T-helper 17 cell (primary cell): ENCODE measurements around the gene FADS2. TPM values are rescaled to one million over a fixed set of nuclear protein-coding genes. Genes with fewer than 3 reads are reported as not detected.

Source experiments
- ATAC-seq: fragments of 150-1000 bp; cut with Tn5 transposase; 2 replicates; pipeline ENCODE4 v1.10.0; 2021; ENCODE audit warnings: mild to moderate bottlenecking, moderate library complexity
- DNase-seq, 3 donors: peaks; one replicate each; pipeline versions ENCODE4 v3.0.0 to v3.0.0-alpha.2; 2020 to 2021
- H3K9me3 ChIP-seq: one replicate; pipeline ENCODE4 v1.7.0; 2013; ENCODE audit warnings: low read length, mild to moderate bottlenecking; ENCODE audit not compliant: control insufficient read depth, poor library complexity, severe bottlenecking
- H3K27ac Mint-ChIP-seq: one replicate; pipeline ENCODE4 v1.8.0; 2022; ENCODE audit warnings: mild to moderate bottlenecking, moderate library complexity, mixed read lengths
- H3K27me3 Mint-ChIP-seq: one replicate; pipeline ENCODE4 v1.8.0; 2022; ENCODE audit warnings: mixed read lengths
- H3K36me3 Mint-ChIP-seq: one replicate; pipeline ENCODE4 v1.8.0; 2022; ENCODE audit warnings: low read depth, mixed read lengths
- H3K4me1 Mint-ChIP-seq: one replicate; pipeline ENCODE4 v1.8.0; 2022; ENCODE audit warnings: mild to moderate bottlenecking, mixed read lengths
- H3K4me3 Mint-ChIP-seq: one replicate; pipeline ENCODE4 v1.8.0; 2022; ENCODE audit warnings: mild to moderate bottlenecking, moderate library complexity, mixed read lengths
- total RNA-seq, 4 donors: library from RNA in 2 of 4; stranded (reverse) in 2 of 4; gene quantifications; one replicate each; pipeline ENCODE4 v1.2.3 and lab custom pipeline; 2022 to 2026

The FADS2 gene
- total RNA-seq, 2 donors from 2014 or later = 5.2 to 15.7 TPM

DNA sequence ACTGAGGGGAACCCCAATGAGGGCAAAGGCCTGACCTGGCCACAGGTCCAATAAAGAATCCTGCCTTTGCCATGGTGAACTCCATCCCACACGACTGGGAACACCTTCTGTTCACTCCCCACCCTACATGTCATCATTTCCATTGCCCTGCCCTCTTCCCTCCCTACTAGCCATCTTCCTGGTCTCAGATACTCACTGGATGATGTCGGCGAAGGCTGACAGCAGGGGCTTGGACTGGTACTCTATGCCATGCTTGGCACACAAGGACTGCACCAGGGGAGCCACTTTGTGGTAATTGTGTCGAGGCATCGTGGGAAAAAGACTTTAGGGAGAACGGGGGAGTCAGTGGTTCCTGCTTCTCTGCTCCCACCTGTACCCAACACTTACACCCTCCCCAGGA lies 25.5 kb upstream of the FADS2 start:
- ATAC-seq (no peak), DNase-seq (no peak)
- no peaks in the 10 kb centered on the region for H3K9me3 ChIP-seq
- Mint-ChIP-seq H3K27me3 (no peaks in the 10 kb centered on the region), H3K4me3 (no peak overlapping the region), H3K36me3 (peaks cover 5% of the 10 kb centered on the region), H3K4me1 (peaks cover 9% of the 10 kb centered on the region), H3K27ac (no peak overlapping the region)

- Mint-ChIP-seq H3K27me3 (no peaks in the 10 kb centered on the region), H3K27ac (peak overlapping the region; percentile 32), H3K4me3 (no peak overlapping the region), H3K36me3 (peaks cover 9% of the 10 kb centered on the region), H3K4me1 (peaks cover 9% of the 10 kb centered on the region)
- no peak for ATAC-seq
- H3K9me3 ChIP-seq = no peaks in the 10 kb centered on the region
- DNase-seq = no peak
Observed at GRCh38 chr11:61803889-61804647, 24.0 kb upstream of the FADS2 start.

DNA sequence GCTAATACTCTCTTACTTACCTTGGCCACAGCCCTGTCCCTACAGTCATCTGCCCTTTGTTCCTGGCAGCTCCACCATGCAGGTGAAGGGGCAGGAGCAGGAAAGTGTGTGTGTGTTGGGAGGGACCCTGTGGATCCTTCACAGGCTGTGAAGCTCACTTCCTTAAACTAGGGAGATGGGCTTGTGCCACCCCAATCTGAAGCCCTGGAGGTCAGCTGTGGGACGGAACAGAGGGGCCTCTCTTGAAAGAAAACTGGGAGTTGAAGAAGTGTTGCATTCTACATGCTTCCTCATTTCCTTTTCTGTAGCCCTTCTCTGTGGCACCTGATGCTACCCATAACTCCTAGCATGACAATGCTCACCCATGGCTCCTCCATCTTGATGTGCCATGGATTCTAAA lies 23.0 kb upstream of the FADS2 start:
- no peaks in the 10 kb centered on the region for H3K27me3 Mint-ChIP-seq
- DNase-seq (no peak), ATAC-seq (no peak)
- H3K36me3 Mint-ChIP-seq = peaks cover 9% of the 10 kb centered on the region
- H3K9me3 ChIP-seq = no peaks in the 10 kb centered on the region
- H3K4me3 Mint-ChIP-seq = no peak overlapping the region
- H3K27ac Mint-ChIP-seq = peak overlapping the region; percentile 32
- H3K4me1 Mint-ChIP-seq = peaks cover 9% of the 10 kb centered on the region

GRCh38 chr11:61806785-61807184 lies 21.3 kb upstream of the FADS2 start:
- peaks cover 7% of the 10 kb centered on the region for H3K4me1 Mint-ChIP-seq
- H3K27me3 Mint-ChIP-seq = no peaks in the 10 kb centered on the region
- DNase-seq (no peak), ATAC-seq (no peak)
- H3K4me3 Mint-ChIP-seq = no peak overlapping the region
- no peaks in the 10 kb centered on the region for H3K9me3 ChIP-seq
- H3K36me3 Mint-ChIP-seq = peaks cover 9% of the 10 kb centered on the region
- H3K27ac Mint-ChIP-seq = no peak overlapping the region

- no peaks in the 10 kb centered on the region for H3K9me3 ChIP-seq
- no peak overlapping the region for H3K4me3 Mint-ChIP-seq
- H3K36me3 Mint-ChIP-seq = peaks cover 4% of the 10 kb centered on the region
- H3K4me1 Mint-ChIP-seq = peaks cover 12% of the 10 kb centered on the region
- H3K27ac Mint-ChIP-seq = no peak overlapping the region
- no peak for ATAC-seq
- DNase-seq = no peak
- peaks cover 4% of the 10 kb centered on the region for H3K27me3 Mint-ChIP-seq
Observed at GRCh38 chr11:61810671-61811175, 17.4 kb upstream of the FADS2 start.

GRCh38 chr11:61811831-61812230 lies 16.3 kb upstream of the FADS2 start:
- H3K36me3 Mint-ChIP-seq = peaks cover 4% of the 10 kb centered on the region
- DNase-seq (no peak), ATAC-seq (no peak)
- H3K27me3 Mint-ChIP-seq = peaks cover 4% of the 10 kb centered on the region
- H3K4me1 Mint-ChIP-seq = peaks cover 17% of the 10 kb centered on the region
- no peak overlapping the region for H3K27ac Mint-ChIP-seq
- peak overlapping the region; percentile 19 for H3K4me3 Mint-ChIP-seq
- no peaks in the 10 kb centered on the region for H3K9me3 ChIP-seq

DNA sequence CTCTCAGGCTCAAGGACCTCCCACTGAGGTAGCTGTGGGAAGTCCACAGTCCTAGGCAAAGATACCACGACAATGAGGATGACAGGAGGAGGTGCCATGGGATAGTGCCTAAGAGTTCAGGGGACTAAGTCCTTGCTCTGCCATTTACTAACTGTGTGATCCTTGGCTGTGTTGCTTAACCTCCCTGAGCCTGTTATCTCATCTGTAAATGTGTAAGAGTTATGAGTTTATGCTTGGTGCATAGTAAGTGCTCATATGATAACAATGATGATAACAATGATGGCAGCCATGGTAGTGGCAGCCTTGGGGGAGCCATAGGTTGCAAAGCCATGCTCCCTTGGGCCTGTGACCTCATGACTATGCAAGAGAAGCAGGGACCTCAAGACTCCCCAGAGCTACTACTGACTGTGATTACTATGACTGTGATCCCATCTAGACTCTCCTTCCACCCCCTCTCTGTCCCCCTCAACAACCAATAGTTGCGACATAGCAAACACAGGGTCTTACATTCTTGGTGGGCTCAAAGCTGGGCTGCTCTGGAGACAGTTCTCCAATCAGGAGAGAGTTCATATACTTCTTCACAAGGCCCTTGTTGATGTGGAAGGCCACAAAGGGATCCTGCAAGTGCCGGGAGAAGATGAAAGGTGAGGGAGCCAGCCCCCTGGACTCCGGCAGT lies 15.2 kb upstream of the FADS2 start:
- no peak for DNase-seq
- no peak overlapping the region for H3K27ac Mint-ChIP-seq
- peaks cover 4% of the 10 kb centered on the region for H3K27me3 Mint-ChIP-seq
- peaks cover 17% of the 10 kb centered on the region for H3K4me1 Mint-ChIP-seq
- H3K4me3 Mint-ChIP-seq = no peak overlapping the region
- H3K9me3 ChIP-seq = no peaks in the 10 kb centered on the region
- ATAC-seq = no peak
- H3K36me3 Mint-ChIP-seq = peaks cover 4% of the 10 kb centered on the region

GRCh38 chr11:61814247-61814957 lies 13.7 kb upstream of the FADS2 start:
- no peaks in the 10 kb centered on the region for H3K36me3 Mint-ChIP-seq
- peak overlapping the region; percentile 85 for H3K27ac Mint-ChIP-seq
- no peak for DNase-seq
- H3K4me3 Mint-ChIP-seq = peak overlapping the region; percentile 95
- no peaks in the 10 kb centered on the region for H3K9me3 ChIP-seq
- ATAC-seq = no peak
- peaks cover 4% of the 10 kb centered on the region for H3K27me3 Mint-ChIP-seq
- H3K4me1 Mint-ChIP-seq = peaks cover 17% of the 10 kb centered on the region

GRCh38 chr11:61814958-61815789 lies 12.9 kb upstream of the FADS2 start:
- no peaks in the 10 kb centered on the region for H3K9me3 ChIP-seq
- no peaks in the 10 kb centered on the region for H3K36me3 Mint-ChIP-seq
- peak in 2 of 3 donors; percentile 11 to 35 for DNase-seq
- peak overlapping the region; percentile 95 for H3K4me3 Mint-ChIP-seq
- peak; percentile 29 for ATAC-seq
- H3K4me1 Mint-ChIP-seq = peaks cover 17% of the 10 kb centered on the region
- peaks cover 4% of the 10 kb centered on the region for H3K27me3 Mint-ChIP-seq
- H3K27ac Mint-ChIP-seq = peak overlapping the region; percentile 85

- Mint-ChIP-seq H3K27ac (peak overlapping the region; percentile 85), H3K27me3 (peaks cover 4% of the 10 kb centered on the region), H3K4me1 (peaks cover 17% of the 10 kb centered on the region), H3K36me3 (no peaks in the 10 kb centered on the region), H3K4me3 (peak overlapping the region; percentile 95)
- no peaks in the 10 kb centered on the region for H3K9me3 ChIP-seq
- DNase-seq = peak; percentile 33 to 53 (median 34)
- ATAC-seq = peak; percentile 77
Observed at GRCh38 chr11:61815790-61816735, 12.0 kb upstream of the FADS2 start.

GRCh38 chr11:61816736-61817455 lies 11.2 kb upstream of the FADS2 start, which contains the start of gene FADS1:
Gene FADS1 (minus strand): TSS chr11:61817003. CDS start chr11:61816929, 74 bp downstream.
- peaks cover 17% of the 10 kb centered on the region for H3K4me1 Mint-ChIP-seq
- H3K4me3 Mint-ChIP-seq = peak within 1 kb of the TSS; percentile 95
- peak; percentile 70 for ATAC-seq

More at GRCh38 chr11:61816736-61817455, 11.2 kb upstream of the FADS2 start, which contains the start of gene FADS1:
- Mint-ChIP-seq H3K27ac (peak within 1 kb of the TSS; percentile 85), H3K27me3 (peaks cover 4% of the 10 kb centered on the region), H3K36me3 (no peaks in the 10 kb centered on the region)
- peak; percentile 51 to 58 (median 56) for DNase-seq
- no peaks in the 10 kb centered on the region for H3K9me3 ChIP-seq
